Upper lobe of left lung (tissue), 4 donors: ENCODE results near the gene SLC25A42.

ENCODE experiments used
- EP300 ChIP-seq, 4 donors: sonication (generic); formaldehyde crosslinking; IDR thresholded peaks; one replicate each; pipeline ENCODE4 v1.5.1; 2017; ENCODE audit warnings: antibody characterized with exemption in 4 of 4, control low read depth in 2 of 4
- POLR2A ChIP-seq, 4 donors: fragments of 450-650 bp; IDR thresholded peaks; one replicate each; pipeline ENCODE4 v1.5.1; 2016 to 2017; ENCODE audit warnings: antibody characterized with exemption in 4 of 4, mild to moderate bottlenecking in 2 of 4
- POLR2AphosphoS5 ChIP-seq, 2 donors: sonication (generic); formaldehyde crosslinking; IDR thresholded peaks; one replicate each; pipeline ENCODE4 v1.5.1; 2017; ENCODE audit warnings: antibody characterized with exemption in 2 of 2
- TF ChIP-seq, protein P1 (sequence below), 6 experiments: fragments of 450-650 bp in 4 of 6; fragments of 200-600 bp in 2 of 6; sonication (generic) in 2 of 6; IDR thresholded peaks; one replicate each; pipeline ENCODE4 v1.5.1; 2016 to 2019; ENCODE audit warnings: antibody characterized with exemption in 6 of 6

DNA sequence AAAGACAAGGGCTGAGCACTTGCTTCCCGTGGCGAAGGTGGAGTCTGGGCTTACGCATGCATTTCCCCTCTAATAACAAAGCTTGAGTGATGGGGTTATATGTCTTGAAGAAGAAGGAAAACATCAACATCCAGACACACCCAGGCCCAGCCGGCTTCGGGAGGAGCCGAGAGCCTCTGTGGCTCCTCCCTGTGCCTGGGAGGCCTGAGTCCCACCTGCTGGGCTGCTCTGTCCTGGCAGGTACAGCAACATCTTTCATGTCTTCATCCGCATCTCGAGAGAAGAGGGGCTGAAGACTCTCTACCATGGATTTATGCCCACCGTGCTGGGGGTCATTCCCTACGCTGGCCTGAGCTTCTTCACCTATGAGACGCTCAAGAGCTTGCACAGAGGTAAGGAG, 43.9 kb downstream of the SLC25A42 start:
- TF ChIP-seq, protein P1, sequence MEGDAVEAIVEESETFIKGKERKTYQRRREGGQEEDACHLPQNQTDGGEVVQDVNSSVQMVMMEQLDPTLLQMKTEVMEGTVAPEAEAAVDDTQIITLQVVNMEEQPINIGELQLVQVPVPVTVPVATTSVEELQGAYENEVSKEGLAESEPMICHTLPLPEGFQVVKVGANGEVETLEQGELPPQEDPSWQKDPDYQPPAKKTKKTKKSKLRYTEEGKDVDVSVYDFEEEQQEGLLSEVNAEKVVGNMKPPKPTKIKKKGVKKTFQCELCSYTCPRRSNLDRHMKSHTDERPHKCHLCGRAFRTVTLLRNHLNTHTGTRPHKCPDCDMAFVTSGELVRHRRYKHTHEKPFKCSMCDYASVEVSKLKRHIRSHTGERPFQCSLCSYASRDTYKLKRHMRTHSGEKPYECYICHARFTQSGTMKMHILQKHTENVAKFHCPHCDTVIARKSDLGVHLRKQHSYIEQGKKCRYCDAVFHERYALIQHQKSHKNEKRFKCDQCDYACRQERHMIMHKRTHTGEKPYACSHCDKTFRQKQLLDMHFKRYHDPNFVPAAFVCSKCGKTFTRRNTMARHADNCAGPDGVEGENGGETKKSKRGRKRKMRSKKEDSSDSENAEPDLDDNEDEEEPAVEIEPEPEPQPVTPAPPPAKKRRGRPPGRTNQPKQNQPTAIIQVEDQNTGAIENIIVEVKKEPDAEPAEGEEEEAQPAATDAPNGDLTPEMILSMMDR (IDR thresholded peaks at IDR 0.05) = no peak
- TF ChIP-seq POLR2A (IDR thresholded peaks at IDR 0.05) (no peak), POLR2AphosphoS5 (IDR thresholded peaks at IDR 0.05) (no peak), EP300 (IDR thresholded peaks at IDR 0.05) (no peak)
